DMS79 treated with DMSO at 0.1 percent for 48 hours (cell line): ENCODE results near the gene LARP4B.

Experiments used
- DNase-seq: peaks from one replicate; lab custom pipeline; 2025; lab: John Stamatoyannopoulos, UW

LARP4B gene

DNA sequence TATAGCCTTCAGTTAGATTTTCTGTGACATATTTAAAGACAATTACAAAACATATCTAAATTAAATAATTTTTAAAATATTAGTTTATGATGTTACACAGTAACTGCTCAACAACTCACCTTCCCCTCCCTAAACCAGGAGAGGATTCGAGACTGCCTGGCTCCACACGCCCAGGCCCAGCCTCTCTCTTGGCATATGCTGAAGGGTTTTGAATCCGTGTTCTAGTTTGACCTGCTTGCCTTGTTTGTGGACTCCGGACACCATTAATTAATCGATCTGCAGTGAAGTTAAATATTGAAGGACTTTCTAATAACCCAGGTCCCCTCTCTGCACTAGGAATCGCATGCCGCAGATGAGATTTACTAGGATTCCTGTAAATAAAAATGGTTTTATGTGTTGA is 106.6 kb downstream of the LARP4B start:
- no peak for DNase-seq

DNA sequence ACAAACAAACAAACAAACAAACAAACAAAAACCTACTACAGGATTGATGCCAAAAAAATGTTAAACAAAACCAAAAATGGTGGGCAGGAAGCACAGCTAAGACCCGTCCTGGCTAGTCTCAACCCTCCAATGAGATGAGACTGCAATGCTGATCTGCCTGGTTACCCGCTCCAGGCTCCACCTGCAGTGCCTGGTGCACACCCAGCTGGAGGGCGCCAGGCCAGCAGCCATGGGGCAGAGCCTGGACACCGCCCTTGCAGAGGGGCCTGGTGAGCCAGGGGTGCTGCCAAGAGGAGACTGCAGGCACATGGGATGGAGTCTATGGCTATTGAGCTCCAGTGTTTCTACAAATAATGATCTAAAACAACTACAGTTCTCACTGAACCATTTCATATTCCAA is 107.0 kb downstream of the LARP4B start:
- DNase-seq, result peak; percentile 4

DNA sequence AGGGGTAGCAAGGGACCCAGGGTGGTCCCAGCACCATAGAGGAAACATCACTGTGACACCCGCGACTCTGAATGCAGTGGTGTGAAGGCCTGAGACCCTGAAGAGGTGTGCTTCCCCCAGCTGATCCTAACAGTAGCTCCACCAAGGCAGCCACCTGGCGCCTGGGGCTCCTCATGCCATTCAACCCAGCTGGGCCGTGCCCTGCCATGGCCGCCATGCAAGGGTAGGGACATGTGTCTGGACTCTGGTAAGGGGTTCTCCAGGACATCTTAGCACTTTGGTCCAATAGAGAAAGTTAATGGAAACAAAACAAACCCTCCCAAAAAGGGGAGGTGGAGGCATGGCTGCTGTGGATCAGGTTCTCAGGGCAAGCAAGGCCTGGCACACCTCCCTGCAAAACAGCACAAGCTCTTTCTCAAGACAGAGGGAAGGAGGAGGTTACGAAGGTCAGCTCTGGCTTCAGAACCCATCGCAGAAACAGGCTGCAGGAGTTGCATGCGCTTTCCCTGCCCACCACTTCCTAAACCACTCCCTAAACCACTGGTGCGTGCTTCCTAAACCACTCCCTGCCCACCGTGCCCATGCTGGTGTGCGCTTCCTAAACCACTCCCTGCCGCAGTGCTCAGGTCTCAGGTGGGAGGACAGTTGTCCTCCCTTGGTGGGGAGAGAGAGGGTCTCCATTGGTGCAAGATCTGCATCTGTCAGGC is 108.7 kb downstream of the LARP4B start:
- no peak for DNase-seq

DNA sequence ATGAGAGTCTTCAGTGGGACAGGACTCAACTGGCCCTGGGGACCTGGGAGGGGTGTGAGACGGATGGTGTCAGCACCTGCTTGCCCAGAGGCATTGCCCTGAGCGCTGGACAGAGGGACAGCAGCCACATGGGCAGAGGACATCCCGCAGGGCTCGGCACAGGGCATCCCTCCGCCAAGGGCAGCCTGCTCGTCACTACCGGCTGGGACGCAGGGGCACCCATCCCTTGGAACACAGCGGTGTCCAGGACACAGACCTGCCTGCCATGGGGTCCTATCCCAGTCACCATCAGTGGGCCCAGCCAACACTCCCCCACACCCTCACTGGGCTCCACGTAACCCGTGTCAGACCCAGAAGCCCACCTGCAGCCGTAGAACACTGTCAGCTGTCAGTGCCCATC is 109.3 kb downstream of the LARP4B start:
- no peak for DNase-seq

DNA sequence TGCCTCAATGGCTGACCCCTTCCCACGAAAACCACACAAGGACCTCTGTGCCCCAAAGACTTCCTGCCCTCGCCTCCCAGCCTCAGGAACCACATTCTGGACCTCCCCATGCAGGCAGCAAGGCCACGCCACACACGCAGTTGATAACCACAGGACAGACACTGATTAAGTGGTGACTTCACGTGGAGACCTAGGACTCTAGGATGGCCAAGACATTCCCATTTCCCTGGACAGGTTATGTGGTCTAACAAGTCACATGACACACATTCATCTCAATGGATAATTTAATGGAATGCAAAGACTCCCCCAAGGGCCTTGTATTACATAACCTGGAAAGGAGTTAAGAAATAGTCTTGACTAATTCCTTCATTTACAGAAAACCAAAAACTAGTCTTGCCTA is 110.2 kb downstream of the LARP4B start:
- no peak for DNase-seq

DNA sequence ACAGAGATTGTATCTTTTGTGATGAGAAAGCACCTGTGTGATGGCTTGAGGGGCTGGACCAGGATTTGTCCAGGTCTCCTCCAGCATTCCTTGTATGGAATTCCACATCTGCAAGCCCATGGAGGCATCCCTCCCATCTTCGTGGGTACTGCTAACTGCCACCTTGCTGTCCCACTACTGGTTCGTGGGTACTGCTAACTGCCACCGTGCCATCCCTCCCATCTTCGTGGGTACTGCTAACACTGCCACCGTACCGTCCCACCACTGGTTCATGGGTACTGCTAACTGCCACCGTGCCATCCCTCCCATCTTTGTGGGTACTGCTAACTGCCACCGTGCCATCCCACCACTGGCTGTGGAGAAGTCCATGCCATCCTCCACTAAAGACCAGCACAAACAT is 111.7 kb downstream of the LARP4B start:
- no peak for DNase-seq

DNA sequence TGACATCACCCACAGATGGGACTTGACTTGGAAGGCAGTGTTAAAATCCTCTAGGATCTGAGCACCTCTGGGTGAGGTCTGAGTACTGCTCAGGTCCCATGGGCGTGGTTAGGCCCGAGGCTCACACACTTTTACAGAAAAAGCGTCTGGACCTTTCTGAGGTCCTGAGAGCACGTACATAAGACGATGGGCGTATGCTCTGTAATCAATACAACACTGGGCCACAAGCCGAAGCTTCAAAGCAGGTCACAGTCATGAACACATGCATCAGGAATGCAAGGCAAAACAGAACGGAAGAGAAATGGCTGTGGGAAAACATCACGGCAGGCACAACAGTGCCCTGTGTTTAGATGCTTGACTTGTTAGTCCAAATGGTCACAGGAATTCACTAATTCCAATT is 112.2 kb downstream of the LARP4B start:
- DNase-seq, result no peak

DNA sequence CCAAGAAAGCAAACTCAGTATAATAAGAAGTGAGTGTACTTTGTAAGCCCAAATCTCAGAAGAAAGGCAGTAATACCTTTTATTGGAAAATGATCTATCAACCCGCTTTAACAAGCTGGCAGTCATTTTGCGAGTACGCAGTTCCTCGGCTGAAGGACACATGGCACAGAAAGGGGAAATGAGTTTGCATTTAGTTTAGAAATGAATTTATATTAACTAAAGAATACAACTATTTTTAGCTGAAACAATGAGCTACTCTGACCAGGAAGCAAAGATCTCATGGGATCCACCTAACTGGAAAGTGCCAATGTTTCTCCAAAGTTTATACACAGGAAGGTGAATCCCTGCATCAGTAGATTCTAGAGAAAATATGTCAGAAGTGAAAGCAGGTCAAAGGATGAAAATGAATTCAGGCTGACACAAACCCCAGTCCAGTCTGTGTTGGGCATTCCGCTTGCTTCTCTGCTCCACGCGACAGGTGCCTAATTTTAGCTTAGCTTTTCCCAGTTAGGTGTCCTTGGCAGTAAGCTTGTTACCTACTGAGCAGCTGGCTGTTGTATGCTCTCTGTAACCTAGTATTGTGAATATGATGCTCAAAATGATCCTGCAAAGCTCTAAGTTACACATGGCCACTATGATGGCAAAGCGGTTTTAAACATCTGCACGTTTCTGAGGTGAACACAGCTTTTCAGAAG is 112.8 kb downstream of the LARP4B start:
- no peak for DNase-seq

DNA sequence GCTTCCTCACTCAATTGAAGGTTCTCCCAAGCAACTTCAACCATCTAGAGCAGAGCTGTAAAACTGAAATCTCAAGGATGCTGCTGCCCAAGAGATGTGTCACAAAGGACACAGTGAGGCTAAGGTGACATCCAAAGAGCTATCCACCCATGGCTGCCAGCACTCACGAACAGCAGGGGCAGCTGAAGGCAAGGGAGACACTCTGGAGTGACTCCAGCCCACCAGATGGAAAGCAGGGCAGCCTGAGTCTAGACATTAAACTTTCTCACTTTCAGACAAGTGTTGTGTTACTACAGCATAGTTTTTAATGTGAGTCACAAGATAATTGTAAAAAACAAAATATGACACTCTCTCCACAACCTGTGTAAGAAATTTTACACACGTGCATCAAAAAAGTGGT is 113.5 kb downstream of the LARP4B start:
- no peak for DNase-seq

DNA sequence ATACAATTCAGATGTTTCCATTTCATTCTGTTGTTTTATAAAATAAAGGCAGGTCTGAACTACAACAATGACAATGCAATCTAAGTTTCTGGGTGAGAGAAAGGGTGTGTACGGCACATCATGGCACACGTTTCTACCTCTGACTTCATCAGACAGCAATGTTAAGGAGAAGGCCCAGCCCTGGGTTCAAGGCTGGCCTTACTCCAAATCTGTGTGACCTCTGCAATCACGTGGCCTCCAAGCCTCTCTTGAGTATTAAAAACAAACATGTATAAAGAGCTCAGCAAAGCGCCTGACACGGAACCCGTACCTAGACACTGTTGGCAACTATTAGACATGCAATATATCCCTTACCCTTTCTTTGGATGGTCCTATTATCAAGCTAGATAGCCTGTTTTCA is 114.1 kb downstream of the LARP4B start:
- no peak for DNase-seq

DNA sequence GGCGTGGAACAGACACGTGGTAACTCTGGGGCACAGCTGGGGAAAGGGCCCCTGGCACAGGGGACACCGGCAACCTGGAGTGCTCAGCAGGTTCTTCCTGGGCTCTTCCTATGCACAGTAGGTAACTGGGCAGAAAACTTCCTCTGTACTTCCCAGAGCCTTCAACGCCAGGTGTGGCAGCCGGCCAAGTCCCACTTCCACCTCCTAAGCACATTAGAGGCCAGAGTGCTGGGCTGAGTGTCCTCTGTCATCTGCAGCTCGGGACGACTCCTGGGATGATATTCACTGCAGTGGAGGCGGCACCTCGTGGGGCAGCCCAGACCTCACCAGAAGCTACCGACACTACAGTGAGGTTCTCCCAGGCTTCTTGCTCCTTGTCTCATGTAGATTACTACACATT is 114.5 kb downstream of the LARP4B start:
- DNase-seq, result no peak

DNA sequence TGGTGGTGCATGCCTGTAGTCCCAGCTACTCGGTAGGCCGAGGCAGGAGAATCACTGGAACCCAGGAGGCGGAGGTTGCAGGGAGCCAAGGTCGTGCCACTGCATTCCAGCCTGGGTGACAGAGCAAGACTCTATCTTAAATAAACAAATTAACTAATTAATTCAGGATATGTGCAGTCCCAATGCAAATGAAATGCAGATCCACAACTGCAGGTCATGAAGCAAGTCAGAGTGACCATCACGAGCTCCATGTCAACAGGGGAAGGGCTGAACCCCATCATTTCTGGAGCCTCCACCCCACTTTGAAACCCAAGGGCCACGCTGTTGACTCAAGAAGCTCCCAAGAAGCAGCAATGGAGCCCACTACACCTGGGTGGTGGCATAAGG is 115.4 kb downstream of the LARP4B start:
- no peak for DNase-seq

DNA sequence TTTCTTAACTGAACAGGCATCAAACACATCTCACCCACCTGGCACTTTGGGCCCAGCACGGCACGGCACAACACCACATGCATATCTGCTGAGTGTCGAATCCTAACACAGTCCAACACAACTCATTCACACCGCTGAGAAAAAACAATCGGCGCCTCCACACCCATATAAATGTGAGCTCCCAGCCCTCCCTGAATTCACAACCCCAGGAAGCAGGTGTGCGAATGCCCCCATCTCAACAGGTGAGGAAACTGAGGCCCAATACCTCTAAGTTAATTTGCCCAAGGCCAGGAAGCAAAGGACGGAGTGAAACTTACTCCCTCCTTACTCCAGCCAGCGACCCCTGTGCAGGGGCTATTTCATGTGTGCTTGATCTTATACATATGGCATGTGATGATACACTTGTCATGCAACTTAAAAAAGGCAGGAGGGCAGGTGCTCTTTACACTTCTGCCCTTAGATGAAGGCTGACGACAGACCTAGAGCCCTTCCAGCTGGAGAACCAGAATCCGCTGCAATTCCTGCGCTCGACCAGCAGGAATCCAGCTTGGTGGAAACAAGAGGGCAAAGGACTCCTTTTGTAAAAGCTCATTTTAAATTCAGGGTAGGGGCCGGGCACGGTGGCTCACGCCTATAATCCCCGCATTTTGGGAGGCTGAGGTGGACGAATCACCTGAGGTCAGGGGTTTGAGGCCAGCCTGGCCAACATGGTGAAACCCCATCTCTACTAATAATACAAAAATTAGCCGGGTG is 116.0 kb downstream of the LARP4B start:
- DNase-seq, result no peak

DNA sequence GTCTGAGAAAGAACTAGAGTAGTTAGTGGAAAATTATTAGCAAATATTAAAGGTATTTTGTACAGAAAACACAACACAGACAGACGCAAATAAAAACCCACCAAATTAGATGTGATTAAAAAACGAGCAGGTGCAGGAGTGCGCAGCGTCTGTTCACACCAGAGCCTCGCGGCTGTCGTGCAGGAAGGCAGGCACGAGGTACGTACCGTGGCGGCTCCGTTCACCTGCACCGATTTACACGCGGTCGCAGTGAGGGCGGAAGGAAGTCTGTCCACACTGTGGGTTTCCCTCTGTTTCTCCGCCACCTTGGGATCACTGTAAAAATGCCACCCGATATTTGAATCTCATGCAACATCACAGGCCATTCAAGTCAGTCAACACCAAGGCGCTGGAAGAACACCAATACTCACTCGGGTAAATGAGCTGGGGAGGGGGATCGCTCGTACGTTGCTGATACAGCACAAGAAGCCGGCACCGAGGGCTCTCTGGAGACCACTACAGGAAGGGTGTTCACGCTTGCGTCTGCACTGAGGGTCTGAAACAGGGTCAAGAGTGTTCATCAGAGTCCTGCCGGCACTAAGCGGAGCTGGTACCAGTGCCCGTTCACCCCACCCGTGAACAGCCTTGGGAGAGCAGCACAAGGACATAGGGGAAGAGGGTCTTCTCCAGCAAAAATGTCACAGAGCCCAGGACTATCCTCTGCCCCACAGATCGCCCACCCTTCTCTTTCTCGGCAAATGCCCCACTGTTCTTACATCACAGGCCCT is 116.8 kb downstream of the LARP4B start:
- no peak for DNase-seq

DNA sequence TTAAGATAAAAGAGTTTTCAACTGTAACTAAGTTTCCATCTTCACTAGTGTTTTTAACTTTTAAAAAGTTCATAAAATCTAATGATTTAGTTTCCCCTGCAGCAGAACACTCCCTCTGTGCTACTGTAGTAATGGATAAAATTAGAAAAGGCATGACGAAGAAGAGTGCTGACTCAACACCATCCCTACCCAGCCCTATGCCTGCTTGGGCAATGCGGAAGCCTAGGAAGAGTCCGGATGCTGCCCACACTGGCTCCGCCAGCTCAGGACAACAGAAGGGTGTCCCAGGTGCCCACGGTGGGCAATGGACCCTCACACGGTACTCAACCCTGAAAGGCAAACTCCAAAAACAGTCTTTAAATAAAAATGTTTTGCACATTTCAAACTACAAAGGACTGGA is 118.2 kb downstream of the LARP4B start:
- DNase-seq, result no peak

DNA sequence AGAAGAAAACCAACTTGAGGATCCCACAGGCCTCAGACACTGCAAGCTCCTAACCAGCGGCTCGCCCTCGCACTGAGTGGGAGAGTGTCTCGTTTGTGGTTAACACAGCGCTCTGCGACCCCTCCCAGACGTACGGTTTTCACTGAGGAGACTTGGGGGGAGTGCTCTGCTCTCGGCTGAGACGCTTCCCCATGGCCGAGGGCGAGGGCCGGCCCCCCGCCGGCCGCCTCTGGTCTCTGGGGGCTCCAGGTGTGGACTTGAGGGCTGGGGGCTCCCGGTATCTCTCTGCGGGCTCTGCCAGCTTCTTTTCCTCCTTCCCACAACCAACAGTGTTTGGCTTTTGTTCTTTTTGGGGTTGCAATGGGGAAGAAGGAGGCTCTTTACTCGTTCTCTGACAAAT is 118.7 kb downstream of the LARP4B start:
- no peak for DNase-seq

DNA sequence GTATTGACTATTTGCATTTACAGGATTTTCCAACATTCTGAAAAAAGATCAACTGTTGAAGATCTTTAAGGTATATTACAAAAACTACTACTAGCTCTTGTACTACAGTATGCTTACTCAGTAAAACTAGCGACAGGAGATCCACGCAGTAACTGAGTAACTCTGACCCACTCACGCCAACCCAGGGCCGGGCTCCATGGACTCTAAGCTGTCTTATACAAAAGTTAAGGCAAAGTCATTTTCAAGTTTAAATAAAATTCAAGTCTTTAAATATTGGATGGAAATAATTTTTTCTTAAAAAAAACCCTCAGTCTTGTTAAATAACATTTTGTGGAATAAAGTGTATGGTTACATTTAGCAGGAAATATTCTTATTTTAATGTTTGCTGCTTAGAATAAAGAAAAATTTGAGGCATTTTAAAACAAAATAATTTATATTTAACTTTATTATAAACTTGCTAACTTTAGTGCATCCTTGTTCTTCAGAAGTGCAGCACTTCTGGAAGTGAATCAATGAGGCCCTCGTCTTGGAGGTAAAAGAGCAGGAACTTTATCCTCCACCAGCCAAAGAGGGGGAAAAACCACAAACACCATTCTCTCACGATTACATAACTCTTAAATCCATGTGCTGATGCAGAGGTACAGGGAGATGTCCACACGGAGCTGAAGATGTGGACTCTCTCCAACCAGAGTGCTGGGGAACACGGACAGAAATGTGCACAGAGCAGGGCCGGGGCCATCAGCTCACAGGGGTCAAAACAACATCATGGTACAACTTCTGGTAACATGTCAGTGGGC is 119.9 kb downstream of the LARP4B start:
- DNase-seq, result no peak

DNA sequence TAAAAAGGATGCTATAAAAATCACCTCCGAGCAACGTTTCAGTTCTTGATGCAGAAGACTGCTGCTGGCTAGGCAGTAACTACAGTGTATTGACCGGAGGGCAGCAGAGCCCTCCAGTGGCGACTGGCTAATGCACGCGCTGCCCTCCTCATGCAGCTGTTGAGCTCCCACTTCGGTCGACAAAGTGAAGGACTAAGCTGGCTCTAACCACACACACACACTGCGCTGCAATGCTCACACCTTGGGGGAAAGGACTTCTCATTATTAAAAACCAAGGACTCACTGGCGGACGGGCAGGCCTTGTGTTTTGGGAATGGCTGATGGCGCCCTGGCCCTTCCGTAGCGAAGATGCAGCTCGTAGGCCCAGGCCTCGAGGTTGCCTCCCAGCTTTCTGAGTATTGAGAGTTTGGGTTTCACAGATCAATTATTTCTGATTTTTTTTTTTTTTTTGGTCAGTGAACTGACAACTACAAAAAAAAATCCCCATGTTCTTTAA is 121.1 kb downstream of the LARP4B start:
- DNase-seq, result no peak

DNA sequence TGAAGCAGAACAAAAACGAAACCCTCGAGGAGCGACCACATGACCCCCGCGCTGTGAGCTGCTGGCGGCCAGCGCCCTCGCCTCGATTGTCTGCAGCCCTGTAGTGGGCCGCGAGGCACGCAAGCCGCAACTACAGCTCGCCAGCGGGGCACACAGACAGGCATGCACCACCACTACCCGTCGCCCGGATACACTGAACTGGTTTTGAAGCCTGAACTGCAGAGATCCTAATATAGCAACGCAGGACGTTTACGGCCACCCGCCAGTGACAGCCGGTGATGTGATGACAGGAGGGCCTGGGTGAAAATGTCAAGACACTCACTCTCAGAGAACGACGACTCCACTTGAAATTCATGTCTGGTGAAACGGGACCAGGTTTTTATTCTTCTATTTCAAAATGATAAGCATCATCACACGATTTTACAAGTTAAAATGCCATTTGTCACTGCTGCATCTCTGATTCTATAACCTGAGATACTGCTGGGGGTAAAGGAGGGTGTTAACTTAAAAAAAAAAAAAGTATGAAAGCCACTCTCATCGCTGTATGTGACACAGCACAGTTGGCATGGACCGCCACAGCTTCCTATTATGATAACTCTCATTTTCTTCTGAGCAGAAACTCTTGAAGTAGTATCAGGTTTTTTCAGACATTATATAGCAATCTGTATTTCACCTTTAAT is 121.7 kb downstream of the LARP4B start:
- no peak for DNase-seq

DNA sequence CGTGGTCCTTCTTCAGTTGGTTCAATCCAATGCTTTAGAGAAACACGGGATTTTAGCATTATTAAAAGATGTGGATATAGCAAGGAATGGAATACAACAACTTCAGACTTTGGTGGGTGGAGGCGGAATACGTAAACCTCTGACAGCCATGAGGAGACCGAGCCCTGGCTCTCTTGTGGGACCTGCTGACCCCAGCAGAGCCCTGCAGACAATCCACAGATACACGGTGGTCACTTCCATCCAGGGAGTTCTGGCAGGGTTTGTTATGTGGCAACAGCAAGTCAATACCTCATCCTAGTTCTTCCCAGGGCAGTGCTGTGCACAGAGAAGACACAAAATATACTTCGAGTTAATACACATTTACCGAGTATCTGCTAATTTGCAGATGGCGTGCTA is 123.5 kb downstream of the LARP4B start:
- DNase-seq, result no peak
